ENCODE measurements around the gene LRSAM1.

Gene LRSAM1

GRCh38 chr9:127519301-127520166, 68.2 kb downstream of the LRSAM1 start:
- DNase-seq = peak; percentile 99

- DNase-seq = peak; percentile 96
Observed at GRCh38 chr9:127520941-127521918, 69.9 kb downstream of the LRSAM1 start.

GRCh38 chr9:127521919-127522304, 70.6 kb downstream of the LRSAM1 start:
- DNase-seq = no peak

- DNase-seq = no peak
Observed at GRCh38 chr9:127522727-127523126, 71.4 kb downstream of the LRSAM1 start.

GRCh38 chr9:127523312-127523851, 72.1 kb downstream of the LRSAM1 start:
- DNase-seq = peak; percentile 44

- DNase-seq = peak; percentile 95
Observed at GRCh38 chr9:127524373-127524772, 73.1 kb downstream of the LRSAM1 start.

GRCh38 chr9:127525401-127526188, 74.3 kb downstream of the LRSAM1 start:
- DNase-seq = peak; percentile 47

- DNase-seq = no peak
Observed at GRCh38 chr9:127526655-127527559, 75.6 kb downstream of the LRSAM1 start.

- no peak for DNase-seq
Observed at GRCh38 chr9:127527560-127528268, 76.4 kb downstream of the LRSAM1 start.

GRCh38 chr9:127528422-127529251, 77.3 kb downstream of the LRSAM1 start:
- DNase-seq = no peak

GRCh38 chr9:127529671-127530070, 78.4 kb downstream of the LRSAM1 start:
- DNase-seq = no peak

GRCh38 chr9:127530206-127530941, 79.1 kb downstream of the LRSAM1 start:
- no peak for DNase-seq

GRCh38 chr9:127531676-127532075, 80.4 kb downstream of the LRSAM1 start:
- no peak for DNase-seq

- no peak for DNase-seq
Observed at GRCh38 chr9:127534250-127534906, 83.1 kb downstream of the LRSAM1 start.

GRCh38 chr9:127534931-127535330, 83.6 kb downstream of the LRSAM1 start:
- no peak for DNase-seq

- no peak for DNase-seq
Observed at GRCh38 chr9:127535396-127535795, 84.1 kb downstream of the LRSAM1 start.

GRCh38 chr9:127535834-127536233, 84.5 kb downstream of the LRSAM1 start:
- DNase-seq = peak; percentile 68

- DNase-seq = no peak
Observed at GRCh38 chr9:127536499-127536898, 85.2 kb downstream of the LRSAM1 start.

Measured in fibroblast of skin of right biceps (primary cell).